H1 (cell line): ENCODE results near the gene SCNN1G. TPM values are rescaled to one million over a fixed set of nuclear protein-coding genes. Genes with fewer than 3 reads are reported as not detected.

Experiments
- CHD7 ChIP-seq: fragments of 300-600 bp; sonication (generic); IDR thresholded peaks from 2 replicates; pipeline ENCODE4 v1.7.1; 2012; ENCODE audit warnings: low read length, moderate library complexity, mild to moderate bottlenecking, inconsistent platforms; ENCODE audit not compliant: insufficient replicate concordance
- EZH2 ChIP-seq: fragments of 200-600 bp; sonication (generic); IDR thresholded peaks from 2 replicates; pipeline ENCODE4 v1.7.1; 2012; ENCODE audit warnings: low read depth, mild to moderate bottlenecking, moderate library complexity, low read length, inconsistent platforms; ENCODE audit not compliant: severe bottlenecking
- HDAC6 ChIP-seq: IDR thresholded peaks from one replicate; pipeline ENCODE4 v1.7.1; 2012; ENCODE audit warnings: low read depth, mild to moderate bottlenecking, inconsistent platforms, low read length, moderate library complexity
- SP2 ChIP-seq: IDR thresholded peaks from 2 replicates; pipeline ENCODE4 v1.6.1; 2012; ENCODE audit warnings: mild to moderate bottlenecking, low read length, inconsistent platforms
- SRF ChIP-seq: IDR thresholded peaks from 2 replicates; pipeline ENCODE4 v1.6.1; 2011; ENCODE audit warnings: mild to moderate bottlenecking, low read depth, low read length, moderate library complexity
- YY1 ChIP-seq: IDR thresholded peaks from 2 replicates; pipeline ENCODE4 v1.6.1; 2011; ENCODE audit warnings: low read depth, mild to moderate bottlenecking, low read length
- ZNF274 ChIP-seq: IDR thresholded peaks from 2 replicates; pipeline ENCODE4 v1.7.0; 2012; ENCODE audit warnings: low read length, borderline replicate concordance; ENCODE audit errors: extremely low read depth
- polyA plus RNA-seq, 7 experiments: library from polyadenylated mRNA; depleted of rRNA in 3 of 7; stranded (reverse) in 5 of 7; unstranded in 2 of 7; fragments of >200 nt in 5 of 7; fragments of 200-250 nt in 2 of 7; gene quantifications; 1 replicate in 5 of 7; 2 replicates in 1 of 7; 4 replicates in 1 of 7; pipeline versions ENCODE4 v1.2.1 to v1.2.3, GENCODE V29; 2011 to 2013; ENCODE audit warnings: missing spikeins in 2 of 7, mixed read lengths in 2 of 7
- total RNA-seq: library from RNA; stranded (reverse); fragmentation: NEBNext Ultra II Directional; extraction: Animal tissue kit (Norgen Biotek cat#: 25700); gene quantifications from 2 replicates; pipeline ENCODE4 v1.2.1, GENCODE V29; 2021

The SCNN1G gene
- total and polyA plus RNA-seq, 2 of the 8 experiments (the other 6 are each of a cell fraction or from before 2014, with no cell fraction given), result 0.73 to 1.1 TPM

- TF ChIP-seq SP2 (no peak), YY1 (no peak), SRF (no peak), CHD7 (no peak), EZH2 (no peak), ZNF274 (no peak), HDAC6 (no peak)
Observed at GRCh38 chr16:23225109-23225508, 42.6 kb downstream of the SCNN1G start (continued).
